PFSK-1 (cell line): ENCODE results near the gene ALG5.

Source experiments
- POLR2AphosphoS5 ChIP-seq: IDR thresholded peaks from 2 replicates; pipeline ENCODE4 v1.6.1; 2012; ENCODE audit warnings: low read depth, mild to moderate bottlenecking, control low read depth, low read length, moderate library complexity
- REST ChIP-seq, 2 experiments: IDR thresholded peaks; 2 replicates each; pipeline versions ENCODE4 v1.6.1 to v1.8.0; 2011 to 2012; ENCODE audit warnings: low read depth in 2 of 2, low read length in 2 of 2, control low read depth in 1 of 2, inconsistent platforms in 1 of 2, mild to moderate bottlenecking in 1 of 2, moderate library complexity in 1 of 2; ENCODE audit not compliant: insufficient read depth in 1 of 2
- TAF1 ChIP-seq: IDR thresholded peaks from 2 replicates; pipeline ENCODE4 v1.6.1; 2012; ENCODE audit warnings: low read length, control low read depth, borderline replicate concordance; ENCODE audit not compliant: insufficient read depth

- TF ChIP-seq TAF1 = no peak
- no peak for TF ChIP-seq POLR2AphosphoS5
- TF ChIP-seq REST (IDR thresholded peaks at IDR 0.05; ENCODE audit: insufficient read depth in 1 of 2, low read depth in 2 of 2, low read length in 2 of 2) = no peak
Observed at GRCh38 chr13:36915896-36916640, 83.1 kb downstream of the ALG5 start.
